GM12878 (cell line): ENCODE results near the gene DNAJC6. TPM values are rescaled to one million over a fixed set of nuclear protein-coding genes. Genes with fewer than 3 reads are reported as not detected.

Source experiments
- ATAC-seq: fragments of 200-7000 bp; cut with Tn5 transposase; 3 replicates; pipeline ENCODE4 v1.9.1; 2020; ENCODE audit warnings: mild to moderate bottlenecking, moderate library complexity
- BruUV-seq: library from RNA; stranded (reverse); fragments of 400-500 nt; replicated peaks from 2 replicates; lab custom pipeline; 2021; lab: Mats Ljungman, UMichigan
- CTCF ChIA-PET: fragments of 300-600 bp; sonication (Branson Sonifier 250); formaldehyde crosslinking; extraction: SDS; loops from one replicate; lab custom pipeline; 2021; ENCODE audit warnings: inconsistent platforms; lab: Yijun Ruan, JAX
- POLR2A ChIA-PET: fragments of 350-600 bp; formaldehyde crosslinking; extraction: SDS; loops from one replicate; lab custom pipeline; 2021; ENCODE audit warnings: inconsistent platforms; lab: Charles Lee
- RAD21 ChIA-PET: fragments of 300-600 bp; sonication (Branson Sonifier 250); formaldehyde crosslinking; loops from one replicate; lab custom pipeline; 2023; ENCODE audit warnings: antibody characterized with exemption; ENCODE audit not compliant: unreplicated experiment; lab: Charles Lee
- SMC1A ChIA-PET: fragments of 300-600 bp; sonication (Branson Sonifier 250); formaldehyde crosslinking; loops from one replicate; lab custom pipeline; 2023; ENCODE audit not compliant: unreplicated experiment, uncharacterized antibody; lab: Charles Lee
- DNase-seq: peaks from one replicate; pipeline ENCODE4 v3.0.0-alpha.2; 2011; ENCODE audit warnings: low read depth, low spot score
- FAIRE-seq: peaks from 3 replicates; lab custom pipeline; 2011; peaks lifted over from hg19 to GRCh38; lab: Jason Lieb, UNC
- H2AFZ ChIP-seq: 2 replicates; pipeline ENCODE4 v1.6.0; 2011; ENCODE audit warnings: low read depth, low read length, control low read depth; ENCODE audit not compliant: control insufficient read depth
- H3K27ac ChIP-seq: 2 replicates; pipeline ENCODE4 v1.5.1; 2011; ENCODE audit warnings: control low read depth; ENCODE audit not compliant: control insufficient read depth, insufficient read depth
- H3K27me3 ChIP-seq, 2 experiments: replicated peaks in 1 of 2; 2 replicates each; pipeline versions ENCODE4 v1.6.0 to v1.6.1; 2011; ENCODE audit warnings: low read length in 1 of 2; ENCODE audit not compliant: control insufficient read depth in 2 of 2, insufficient read depth in 2 of 2
- H3K36me3 ChIP-seq, 2 experiments: 2 replicates each; pipeline ENCODE4 v1.5.1; 2011; ENCODE audit warnings: low read length in 1 of 2; ENCODE audit not compliant: control insufficient read depth in 2 of 2, insufficient read depth in 2 of 2
- H3K4me1 ChIP-seq: 2 replicates; pipeline ENCODE4 v1.6.1; 2011; ENCODE audit warnings: mild to moderate bottlenecking, low read length, moderate library complexity, mixed read lengths; ENCODE audit not compliant: control insufficient read depth, insufficient read depth
- H3K4me2 ChIP-seq: 2 replicates; pipeline ENCODE4 v1.6.0; 2011; ENCODE audit warnings: control low read depth; ENCODE audit not compliant: control insufficient read depth, insufficient read depth
- H3K4me3 ChIP-seq: fragments of 200-600 bp; sonication (generic); 2 replicates; pipeline ENCODE4 v1.5.1; 2016
- H3K79me2 ChIP-seq: 2 replicates; pipeline ENCODE4 v1.6.0; 2011; ENCODE audit warnings: low read length; ENCODE audit not compliant: control insufficient read depth, insufficient read depth
- H3K9ac ChIP-seq: 2 replicates; pipeline ENCODE4 v1.8.0; 2011; ENCODE audit warnings: low read length, control low read depth, mixed read lengths; ENCODE audit not compliant: control insufficient read depth, insufficient read depth
- H3K9me3 ChIP-seq: replicated peaks from 3 replicates; pipeline ENCODE4 v1.5.1; 2011; ENCODE audit warnings: mild to moderate bottlenecking, low read length; ENCODE audit not compliant: control insufficient read depth, insufficient read depth
- H4K20me1 ChIP-seq: 2 replicates; pipeline ENCODE4 v1.6.0; 2011; ENCODE audit not compliant: control insufficient read depth, insufficient read depth
- ATF7 ChIP-seq: fragments of 450-650 bp; IDR thresholded peaks from 2 replicates; pipeline ENCODE4 v1.6.1; 2016; ENCODE audit warnings: low read depth, mild to moderate bottlenecking
- BCL11A ChIP-seq: IDR thresholded peaks from 2 replicates; pipeline ENCODE4 v1.6.1; 2011; ENCODE audit warnings: low read depth, low read length
- DPF2 ChIP-seq: fragments of 450-650 bp; IDR thresholded peaks from 2 replicates; pipeline ENCODE4 v1.6.1; 2017; ENCODE audit warnings: mild to moderate bottlenecking
- ETV6 ChIP-seq, 2 experiments: fragments of 450-650 bp in 1 of 2; IDR thresholded peaks in 1 of 2; conservative IDR thresholded peaks in 1 of 2; 2 replicates each; pipeline ENCODE4 v1.6.1; 2014; ENCODE audit warnings: antibody characterized with exemption in 1 of 2, borderline replicate concordance in 1 of 2, low read depth in 1 of 2, mild to moderate bottlenecking in 1 of 2, moderate library complexity in 1 of 2
- MYB ChIP-seq: fragments of 150-350 bp; IDR thresholded peaks from 2 replicates; pipeline ENCODE4 v1.6.1; 2014; ENCODE audit warnings: mild to moderate bottlenecking, low read depth, low read length, borderline replicate concordance
- NFYB ChIP-seq: IDR thresholded peaks from 2 replicates; pipeline ENCODE4 v1.6.1; 2011; ENCODE audit warnings: low read depth, mild to moderate bottlenecking, low read length, improper control_type of control experiment, moderate library complexity; ENCODE audit not compliant: insufficient read depth
- SMC3 ChIP-seq: IDR thresholded peaks from 2 replicates; pipeline ENCODE4 v1.6.1; 2011; ENCODE audit warnings: low read length, improper control_type of control experiment, borderline replicate concordance
- SUZ12 ChIP-seq: fragments of 200-600 bp; sonication (generic); IDR thresholded peaks from one replicate; pipeline ENCODE4 v1.6.1; 2018; ENCODE audit warnings: antibody characterized with exemption, mild to moderate bottlenecking; ENCODE audit not compliant: unreplicated experiment
- TARDBP ChIP-seq: IDR thresholded peaks from 2 replicates; pipeline ENCODE4 v1.6.1; 2016; ENCODE audit warnings: borderline replicate concordance
- WRNIP1 ChIP-seq: IDR thresholded peaks from 2 replicates; pipeline ENCODE4 v1.6.1; 2011; ENCODE audit warnings: low read depth, low read length, improper control_type of control experiment, borderline replicate concordance
- YBX1 ChIP-seq: fragments of 450-650 bp; IDR thresholded peaks from 2 replicates; pipeline ENCODE4 v1.6.1; 2016; ENCODE audit warnings: antibody characterized with exemption
- ZZZ3 ChIP-seq: IDR thresholded peaks from 2 replicates; pipeline ENCODE4 v1.6.1; 2011; ENCODE audit warnings: low read depth; ENCODE audit not compliant: control insufficient read depth, insufficient read length
- WGBS: methylation state at CpG from one replicate; pipeline ENCODE4 v1.1.6; 2016; ENCODE audit warnings: low lambda C conversion rate; ENCODE audit not compliant: insufficient replicate concordance, insufficient coverage; ENCODE audit errors: missing lambda C conversion rate; 5-methylcytosine and 5-hydroxymethylcytosine counted together
- in situ Hi-C: fragments of 300-500 bp; cut with MboI; formaldehyde crosslinking; loops from 9 replicates; pipeline ENCODE4 v1.14.3; 2018; ENCODE audit warnings: mixed read lengths
- intact Hi-C: fragments of 100-400 bp; cut with micrococcal nuclease; formaldehyde crosslinking; loops from one replicate; pipeline ENCODE4 v1.14.2; 2022; ENCODE audit not compliant: unreplicated experiment
- polyA plus RNA-seq, 11 experiments: library from polyadenylated mRNA; depleted of rRNA in 4 of 11; unstranded in 6 of 11; stranded (reverse) in 5 of 11; fragments of >200 nt; fragmentation: Nextera tagmentation in 4 of 11; fragmentation: Illumina TruSeq in 1 of 11; extraction: Ambion mirVana in 4 of 11; extraction: Trizol in 1 of 11; gene quantifications; 1 replicate in 1 of 11; 2 replicates in 10 of 11; pipeline versions ENCODE4 v1.2.1 to v1.2.3, GENCODE V29; 2011 to 2016; ENCODE audit warnings: inconsistent platforms in 2 of 11, missing spikeins in 2 of 11, low read depth in 1 of 11
- total RNA-seq, 4 experiments: library from RNA; depleted of rRNA in 3 of 4; stranded (reverse); fragments of >200 nt in 3 of 4; fragmentation: Illumina TruSeq in 1 of 4; extraction: Trizol in 1 of 4; gene quantifications; 2 replicates each; pipeline versions ENCODE4 v1.2.1 to v1.2.3, GENCODE V29; 2013 to 2021
- TF ChIP-seq, protein P1 (sequence below): fragments of 450-650 bp; IDR thresholded peaks from 2 replicates; pipeline ENCODE4 v1.6.1; 2018; ENCODE audit warnings: borderline replicate concordance, mild to moderate bottlenecking; ENCODE audit not compliant: partially characterized antibody
- TF ChIP-seq, protein P2 (sequence below): fragments of 450-650 bp; formaldehyde crosslinking; IDR thresholded peaks from 2 replicates; pipeline ENCODE4 v1.5.0; 2022; ENCODE audit warnings: mild to moderate bottlenecking, missing genetic modification characterization
- TF ChIP-seq, protein P3 (sequence below): IDR thresholded peaks from 2 replicates; pipeline ENCODE4 v1.6.1; 2011; ENCODE audit warnings: low read depth, low read length, improper control_type of control experiment, borderline replicate concordance

DNAJC6 gene
- total and polyA plus RNA-seq, 10 of the 15 experiments (the other 5 are each of a cell fraction or from before 2014, with no cell fraction given), result 0.08 to 4.3 (median 2.7) TPM

- no peaks in the 10 kb centered on the region for H3K27me3 ChIP-seq
- H2AFZ ChIP-seq, result no peak overlapping the region; the same call in 1 of the 2 replicates
- ATAC-seq, result no peak
- H4K20me1 ChIP-seq, result no peaks in the 10 kb centered on the region
- no peaks in the 10 kb centered on the region for H3K9me3 ChIP-seq
- ChIA-PET RAD21 (no interaction called here), POLR2A (no interaction called here), SMC1A (interaction anchor here (1.6 kb wide), 1 partner anchor 10 kb away, joined by 4 read pairs; no protein-coding TSS in a partner anchor), CTCF (interaction anchor here (0.6 kb wide), 1 partner anchor 229 kb away, joined by 3 read pairs; no protein-coding TSS in a partner anchor)
- H3K27ac ChIP-seq, result no peak overlapping the region
- TF ChIP-seq, protein P1, sequence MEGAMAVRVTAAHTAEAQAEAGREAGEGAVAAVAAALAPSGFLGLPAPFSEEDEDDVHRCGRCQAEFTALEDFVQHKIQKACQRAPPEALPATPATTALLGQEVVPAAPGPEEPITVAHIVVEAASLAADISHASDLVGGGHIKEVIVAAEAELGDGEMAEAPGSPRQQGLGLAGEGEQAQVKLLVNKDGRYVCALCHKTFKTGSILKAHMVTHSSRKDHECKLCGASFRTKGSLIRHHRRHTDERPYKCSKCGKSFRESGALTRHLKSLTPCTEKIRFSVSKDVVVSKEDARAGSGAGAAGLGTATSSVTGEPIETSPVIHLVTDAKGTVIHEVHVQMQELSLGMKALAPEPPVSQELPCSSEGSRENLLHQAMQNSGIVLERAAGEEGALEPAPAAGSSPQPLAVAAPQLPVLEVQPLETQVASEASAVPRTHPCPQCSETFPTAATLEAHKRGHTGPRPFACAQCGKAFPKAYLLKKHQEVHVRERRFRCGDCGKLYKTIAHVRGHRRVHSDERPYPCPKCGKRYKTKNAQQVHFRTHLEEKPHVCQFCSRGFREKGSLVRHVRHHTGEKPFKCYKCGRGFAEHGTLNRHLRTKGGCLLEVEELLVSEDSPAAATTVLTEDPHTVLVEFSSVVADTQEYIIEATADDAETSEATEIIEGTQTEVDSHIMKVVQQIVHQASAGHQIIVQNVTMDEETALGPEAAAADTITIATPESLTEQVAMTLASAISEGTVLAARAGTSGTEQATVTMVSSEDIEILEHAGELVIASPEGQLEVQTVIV, result no peak
- no peak for TF ChIP-seq TARDBP
- no peak for TF ChIP-seq ETV6 (conservative IDR thresholded peaks at IDR 0.05 in 1 of 2, IDR thresholded peaks at IDR 0.05 in 1 of 2; ENCODE audit: borderline replicate concordance in 1 of 2, low read depth in 1 of 2)
- TF ChIP-seq DPF2, result no peak
- no peak for TF ChIP-seq WRNIP1
- TF ChIP-seq YBX1, result no peak
- TF ChIP-seq MYB, result no peak
- TF ChIP-seq ATF7, result no peak
- TF ChIP-seq, protein P2, sequence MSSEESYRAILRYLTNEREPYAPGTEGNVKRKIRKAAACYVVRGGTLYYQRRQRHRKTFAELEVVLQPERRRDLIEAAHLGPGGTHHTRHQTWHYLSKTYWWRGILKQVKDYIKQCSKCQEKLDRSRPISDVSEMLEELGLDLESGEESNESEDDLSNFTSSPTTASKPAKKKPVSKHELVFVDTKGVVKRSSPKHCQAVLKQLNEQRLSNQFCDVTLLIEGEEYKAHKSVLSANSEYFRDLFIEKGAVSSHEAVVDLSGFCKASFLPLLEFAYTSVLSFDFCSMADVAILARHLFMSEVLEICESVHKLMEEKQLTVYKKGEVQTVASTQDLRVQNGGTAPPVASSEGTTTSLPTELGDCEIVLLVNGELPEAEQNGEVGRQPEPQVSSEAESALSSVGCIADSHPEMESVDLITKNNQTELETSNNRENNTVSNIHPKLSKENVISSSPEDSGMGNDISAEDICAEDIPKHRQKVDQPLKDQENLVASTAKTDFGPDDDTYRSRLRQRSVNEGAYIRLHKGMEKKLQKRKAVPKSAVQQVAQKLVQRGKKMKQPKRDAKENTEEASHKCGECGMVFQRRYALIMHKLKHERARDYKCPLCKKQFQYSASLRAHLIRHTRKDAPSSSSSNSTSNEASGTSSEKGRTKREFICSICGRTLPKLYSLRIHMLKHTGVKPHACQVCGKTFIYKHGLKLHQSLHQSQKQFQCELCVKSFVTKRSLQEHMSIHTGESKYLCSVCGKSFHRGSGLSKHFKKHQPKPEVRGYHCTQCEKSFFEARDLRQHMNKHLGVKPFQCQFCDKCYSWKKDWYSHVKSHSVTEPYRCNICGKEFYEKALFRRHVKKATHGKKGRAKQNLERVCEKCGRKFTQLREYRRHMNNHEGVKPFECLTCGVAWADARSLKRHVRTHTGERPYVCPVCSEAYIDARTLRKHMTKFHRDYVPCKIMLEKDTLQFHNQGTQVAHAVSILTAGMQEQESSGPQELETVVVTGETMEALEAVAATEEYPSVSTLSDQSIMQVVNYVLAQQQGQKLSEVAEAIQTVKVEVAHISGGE (CRISPR knock-in tag), result no peak
- no peak for TF ChIP-seq BCL11A
- no peak for TF ChIP-seq SUZ12
- TF ChIP-seq NFYB, result no peak
- TF ChIP-seq, protein P3, sequence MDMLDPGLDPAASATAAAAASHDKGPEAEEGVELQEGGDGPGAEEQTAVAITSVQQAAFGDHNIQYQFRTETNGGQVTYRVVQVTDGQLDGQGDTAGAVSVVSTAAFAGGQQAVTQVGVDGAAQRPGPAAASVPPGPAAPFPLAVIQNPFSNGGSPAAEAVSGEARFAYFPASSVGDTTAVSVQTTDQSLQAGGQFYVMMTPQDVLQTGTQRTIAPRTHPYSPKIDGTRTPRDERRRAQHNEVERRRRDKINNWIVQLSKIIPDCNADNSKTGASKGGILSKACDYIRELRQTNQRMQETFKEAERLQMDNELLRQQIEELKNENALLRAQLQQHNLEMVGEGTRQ, result no peak
- TF ChIP-seq ZZZ3, result no peak
- TF ChIP-seq SMC3, result no peak
- H3K4me2 ChIP-seq, result no peak overlapping the region
- no peak overlapping the region for H3K4me3 ChIP-seq
- no peak for DNase-seq
- intact Hi-C loops, result no loop called here
- H3K36me3 ChIP-seq, result no peaks in the 10 kb centered on the region
- no peak overlapping the region for H3K9ac ChIP-seq
- no peaks in the 10 kb centered on the region for H3K79me2 ChIP-seq
- in situ Hi-C loops, result no loop called here
- no peaks in the 10 kb centered on the region for H3K4me1 ChIP-seq
- FAIRE-seq, result no peak
- BruUV-seq, result no TSS peak
- WGBS, result 76% methylated on average over 2 of the region's 2 CpGs
Observed at GRCh38 chr1:65292861-65293593, 16.3 kb upstream of the DNAJC6 start.
